Suprapubic skin (tissue), 4 donors: ENCODE results near the gene DLG1. TPM values are rescaled to one million over a fixed set of nuclear protein-coding genes. Genes with fewer than 3 reads are reported as not detected.
"Not testable (repeated sequence)": the region's sequence is repeated elsewhere in the genome, so short reads cannot be mapped to it uniquely, and the experiment has no call there.

Experiments
- DNase-seq, 2 donors: peaks; one replicate each; pipeline ENCODE4 v3.0.0-alpha.2; 2019; ENCODE audit warnings: low spot score in 2 of 2
- H3K27ac ChIP-seq: fragments of 200-600 bp; sonication (generic); one replicate; pipeline ENCODE4 v1.5.1; 2019
- H3K27me3 ChIP-seq: fragments of 200-600 bp; sonication (generic); one replicate; pipeline ENCODE4 v1.5.1; 2019
- H3K36me3 ChIP-seq: fragments of 200-600 bp; sonication (generic); one replicate; pipeline ENCODE4 v1.5.1; 2019
- H3K4me1 ChIP-seq: fragments of 200-600 bp; sonication (generic); one replicate; pipeline ENCODE4 v1.5.1; 2019
- H3K4me3 ChIP-seq: fragments of 200-600 bp; sonication (generic); one replicate; pipeline ENCODE4 v1.5.1; 2019; ENCODE audit warnings: mild to moderate bottlenecking
- H3K9me3 ChIP-seq: fragments of 200-600 bp; sonication (generic); one replicate; pipeline ENCODE4 v1.5.1; 2019
- EP300 ChIP-seq: sonication (generic); formaldehyde crosslinking; IDR thresholded peaks from one replicate; pipeline ENCODE4 v1.6.1; 2017; ENCODE audit warnings: antibody characterized with exemption
- POLR2A ChIP-seq, 2 donors: fragments of 450-650 bp; IDR thresholded peaks; one replicate each; pipeline ENCODE4 v1.6.1; 2017; ENCODE audit warnings: antibody characterized with exemption in 2 of 2, mild to moderate bottlenecking in 2 of 2, moderate library complexity in 2 of 2
- POLR2AphosphoS5 ChIP-seq, 3 donors: sonication (generic); formaldehyde crosslinking; IDR thresholded peaks; one replicate each; pipeline ENCODE4 v1.6.1; 2017; ENCODE audit warnings: antibody characterized with exemption in 3 of 3
- WGBS: methylation state at CpG from one replicate; pipeline ENCODE4 v1.1.5; 2018; 5-methylcytosine and 5-hydroxymethylcytosine counted together
- total RNA-seq, 4 donors: library from RNA; depleted of rRNA; stranded (reverse); fragments of >200 nt; gene quantifications; one replicate each; pipeline ENCODE4 v1.1.0, GENCODE V29; 2016
- TF ChIP-seq, protein P1 (sequence below), 2 donors: fragments of 200-600 bp in 1 of 2; fragments of 450-650 bp in 1 of 2; sonication (generic) in 1 of 2; IDR thresholded peaks; one replicate each; pipeline ENCODE4 v1.5.1; 2016 to 2019; ENCODE audit warnings: antibody characterized with exemption in 2 of 2, mild to moderate bottlenecking in 1 of 2, moderate library complexity in 1 of 2

The DLG1 gene
- total RNA-seq, 4 donors from 2014 or later: 86.2 to 140 (median 103) TPM

DNA sequence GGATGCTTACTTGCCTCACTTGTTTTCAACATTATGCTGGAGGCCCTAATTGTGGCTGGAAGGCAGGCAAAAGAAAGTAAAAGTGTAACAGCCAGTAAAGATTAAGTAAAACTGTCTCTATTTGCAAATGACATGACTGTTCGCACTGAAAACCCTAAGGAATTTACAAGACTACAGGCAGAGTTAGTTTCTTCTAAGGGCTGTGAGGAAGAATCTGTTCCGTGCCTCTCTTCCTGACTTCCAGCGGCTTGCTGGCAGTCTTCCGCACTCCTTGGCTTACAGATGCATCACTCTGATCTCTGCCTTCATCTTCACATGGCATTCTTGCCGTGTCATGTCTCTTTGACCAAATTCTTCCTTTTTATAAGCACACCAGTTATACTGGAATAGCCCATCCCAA is 86.1 kb downstream of the DLG1 start:
- WGBS: 74% methylated on average over 5 of the region's 5 CpGs
- Histone ChIP-seq H3K36me3 (no peaks in the 10 kb centered on the region), H3K27me3 (no peaks in the 10 kb centered on the region), H3K4me1 (peaks cover 19% of the 10 kb centered on the region), H3K27ac (no peak overlapping the region), H3K9me3 (no peaks in the 10 kb centered on the region), H3K4me3 (no peak overlapping the region)
- DNase-seq: no peak
- no peak for TF ChIP-seq POLR2AphosphoS5 (IDR thresholded peaks at IDR 0.05)
- TF ChIP-seq, protein P1, sequence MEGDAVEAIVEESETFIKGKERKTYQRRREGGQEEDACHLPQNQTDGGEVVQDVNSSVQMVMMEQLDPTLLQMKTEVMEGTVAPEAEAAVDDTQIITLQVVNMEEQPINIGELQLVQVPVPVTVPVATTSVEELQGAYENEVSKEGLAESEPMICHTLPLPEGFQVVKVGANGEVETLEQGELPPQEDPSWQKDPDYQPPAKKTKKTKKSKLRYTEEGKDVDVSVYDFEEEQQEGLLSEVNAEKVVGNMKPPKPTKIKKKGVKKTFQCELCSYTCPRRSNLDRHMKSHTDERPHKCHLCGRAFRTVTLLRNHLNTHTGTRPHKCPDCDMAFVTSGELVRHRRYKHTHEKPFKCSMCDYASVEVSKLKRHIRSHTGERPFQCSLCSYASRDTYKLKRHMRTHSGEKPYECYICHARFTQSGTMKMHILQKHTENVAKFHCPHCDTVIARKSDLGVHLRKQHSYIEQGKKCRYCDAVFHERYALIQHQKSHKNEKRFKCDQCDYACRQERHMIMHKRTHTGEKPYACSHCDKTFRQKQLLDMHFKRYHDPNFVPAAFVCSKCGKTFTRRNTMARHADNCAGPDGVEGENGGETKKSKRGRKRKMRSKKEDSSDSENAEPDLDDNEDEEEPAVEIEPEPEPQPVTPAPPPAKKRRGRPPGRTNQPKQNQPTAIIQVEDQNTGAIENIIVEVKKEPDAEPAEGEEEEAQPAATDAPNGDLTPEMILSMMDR (IDR thresholded peaks at IDR 0.05): no peak
- TF ChIP-seq POLR2A (IDR thresholded peaks at IDR 0.05): no peak
- no peak for TF ChIP-seq EP300

DNA sequence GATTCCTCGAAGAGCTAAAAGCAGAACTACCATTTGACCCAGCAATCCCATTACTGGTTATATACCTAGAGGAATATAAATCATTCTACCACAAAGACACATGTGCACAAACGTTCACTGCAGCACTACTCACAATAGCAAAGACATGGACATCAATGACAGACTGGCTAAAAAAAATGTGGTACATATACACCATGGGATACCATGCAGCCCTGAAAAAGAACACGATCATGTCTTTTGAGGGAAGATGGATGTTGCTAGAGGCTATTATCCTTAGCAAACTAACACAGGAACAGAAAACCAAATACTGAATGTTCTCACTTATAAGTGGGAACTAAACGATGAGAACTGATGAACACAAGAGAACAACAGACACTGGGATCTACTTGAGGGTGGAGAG is 86.7 kb downstream of the DLG1 start:
- H3K4me1 ChIP-seq: peaks cover 16% of the 10 kb centered on the region
- WGBS: 94% methylated on average over 4 of the region's 4 CpGs

DNA sequence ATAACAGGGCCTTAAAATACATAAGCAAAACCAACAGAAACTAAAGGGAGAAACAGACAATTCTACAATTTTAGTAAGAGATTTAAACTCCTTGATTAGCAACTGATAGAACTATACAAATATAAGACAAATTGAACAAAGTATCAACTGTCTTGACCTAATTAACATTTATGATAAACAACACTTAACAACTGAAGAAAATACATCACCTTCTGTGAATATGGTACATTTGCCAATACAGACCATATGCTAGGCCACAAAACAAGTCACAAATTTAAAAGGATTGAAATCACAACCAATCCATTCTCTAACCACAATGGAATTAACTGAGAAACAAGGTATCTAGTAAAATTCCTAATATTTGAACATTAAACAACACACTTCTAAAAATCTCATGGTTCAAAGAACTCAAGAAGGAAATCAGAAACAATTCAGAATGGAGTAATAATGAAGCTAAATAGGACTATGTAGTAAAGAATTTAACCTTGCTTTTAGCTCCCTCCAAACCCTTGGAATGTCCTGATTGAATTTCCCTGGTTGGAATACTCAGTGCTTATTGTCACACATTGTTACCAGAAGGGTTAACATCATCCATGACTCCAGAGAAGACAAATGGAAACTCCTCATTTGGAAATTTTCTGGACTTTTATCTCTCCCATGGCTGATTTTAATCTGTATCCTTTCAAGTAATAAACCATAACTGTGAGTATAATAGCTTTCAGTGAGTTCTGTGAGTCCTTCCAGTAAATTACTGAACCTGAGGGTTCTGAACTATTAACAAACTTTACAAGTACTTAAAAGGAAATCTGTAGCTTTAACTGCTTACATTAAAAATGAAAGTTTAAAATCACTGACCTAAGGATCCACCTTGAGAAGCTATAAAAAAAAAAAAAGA is 88.8 kb downstream of the DLG1 start:
- H3K4me1 ChIP-seq: peaks cover 6% of the 10 kb centered on the region
- H3K27ac ChIP-seq: no peak overlapping the region
- DNase-seq: no peak

More for the DNA sequence above, 86.7 kb downstream of the DLG1 start:
- DNase-seq, H3K9me3 ChIP-seq, H3K4me3 ChIP-seq, H3K27me3 ChIP-seq, H3K27ac ChIP-seq, H3K36me3 ChIP-seq: not testable (repeated sequence)

DNA sequence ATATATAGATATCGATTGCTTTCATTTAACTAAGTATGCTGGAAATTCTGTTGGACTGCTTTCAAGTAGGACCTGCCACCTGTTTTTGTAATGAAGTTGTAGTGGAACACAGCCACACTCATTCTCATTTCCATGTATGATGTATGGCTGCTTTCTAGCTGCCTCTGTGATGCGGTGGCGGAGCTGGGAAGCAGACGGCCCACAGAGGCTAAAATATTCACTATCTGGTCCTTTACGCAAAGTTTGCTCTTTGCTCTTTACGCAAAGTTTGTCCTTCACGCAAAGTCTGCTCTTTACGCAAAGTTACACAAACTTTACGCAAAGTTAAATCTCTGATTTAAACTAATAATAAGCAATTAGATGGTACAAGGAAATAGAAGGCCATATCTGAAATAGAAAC is 91.5 kb downstream of the DLG1 start:
- no peak for DNase-seq
- 94% methylated on average over 9 of the region's 9 CpGs for WGBS

More for the DNA sequence above, 88.8 kb downstream of the DLG1 start:
- Histone ChIP-seq H3K27me3 (no peaks in the 10 kb centered on the region), H3K36me3 (no peaks in the 10 kb centered on the region), H3K9me3 (no peaks in the 10 kb centered on the region), H3K4me3 (no peak overlapping the region)
- TF ChIP-seq POLR2AphosphoS5 (IDR thresholded peaks at IDR 0.05): no peak
- TF ChIP-seq, protein P1 (IDR thresholded peaks at IDR 0.05): no peak
- TF ChIP-seq EP300: no peak
- TF ChIP-seq POLR2A (IDR thresholded peaks at IDR 0.05): no peak

DNA sequence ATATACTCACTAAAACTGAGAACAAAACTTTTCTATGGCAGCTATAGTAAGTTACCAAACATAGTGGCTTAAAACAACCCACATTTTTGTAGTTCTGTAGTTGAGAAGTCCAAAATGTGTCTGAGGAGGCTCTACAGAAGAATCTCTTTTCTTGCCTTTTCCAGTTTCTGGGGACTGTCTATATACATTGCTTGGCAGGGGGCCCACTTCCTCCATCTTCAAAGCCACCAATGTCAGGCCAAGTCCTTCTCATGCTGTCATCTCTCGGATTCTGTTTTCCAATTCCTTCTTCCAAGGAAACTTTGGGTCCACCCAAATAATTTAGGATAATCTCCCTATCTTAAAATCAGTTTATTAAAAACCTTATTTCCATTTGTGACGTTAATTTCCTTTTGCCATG is 92.7 kb downstream of the DLG1 start:
- Histone ChIP-seq H3K27me3 (no peaks in the 10 kb centered on the region), H3K36me3 (no peaks in the 10 kb centered on the region), H3K27ac (no peak overlapping the region), H3K4me1 (peaks cover 14% of the 10 kb centered on the region), H3K9me3 (no peaks in the 10 kb centered on the region), H3K4me3 (no peak overlapping the region)
- DNase-seq: no peak
- WGBS: 86% methylated on average over 2 of the region's 2 CpGs
- TF ChIP-seq POLR2AphosphoS5 (IDR thresholded peaks at IDR 0.05) (no peak), EP300 (no peak), POLR2A (IDR thresholded peaks at IDR 0.05) (no peak)
- TF ChIP-seq, protein P1 (IDR thresholded peaks at IDR 0.05): no peak

More for the DNA sequence above, 91.5 kb downstream of the DLG1 start:
- Histone ChIP-seq H3K36me3 (no peaks in the 10 kb centered on the region), H3K27me3 (no peaks in the 10 kb centered on the region), H3K4me3 (no peak overlapping the region), H3K27ac (no peak overlapping the region), H3K4me1 (peaks cover 14% of the 10 kb centered on the region), H3K9me3 (no peaks in the 10 kb centered on the region)
- TF ChIP-seq POLR2A (IDR thresholded peaks at IDR 0.05) (no peak), POLR2AphosphoS5 (IDR thresholded peaks at IDR 0.05) (no peak), EP300 (no peak)
- TF ChIP-seq, protein P1 (IDR thresholded peaks at IDR 0.05): no peak
